Activated CD8-positive, alpha-beta T cell treated with anti-CD3 and anti-CD28 coated beads, Interleukin-2, amount 10 ng/mL, durations not matched to agents 7 days and 5 days (primary cell): ENCODE results near the gene GID8. TPM values are rescaled to one million over a fixed set of nuclear protein-coding genes. Genes with fewer than 3 reads are reported as not detected.

Experiments
- ATAC-seq: fragments of 150-1000 bp; cut with Tn5 transposase; one replicate; pipeline ENCODE4 v1.10.0; 2021; ENCODE audit warnings: moderate library complexity
- CTCF ChIA-PET: fragments of 350-600 bp; sonication (Branson Sonifier 250); formaldehyde crosslinking; loops from one replicate; lab custom pipeline; 2021; ENCODE audit warnings: antibody characterized with exemption; lab: Charles Lee
- POLR2A ChIA-PET: fragments of 350-600 bp; sonication (Branson Sonifier 250); formaldehyde crosslinking; loops from one replicate; lab custom pipeline; 2021; ENCODE audit warnings: antibody characterized with exemption; lab: Charles Lee
- DNase-seq: peaks from one replicate; pipeline ENCODE4 v3.0.0-alpha.2; 2020
- H3K27ac Mint-ChIP-seq: one replicate; pipeline ENCODE4 v1.8.0; 2021; ENCODE audit warnings: mild to moderate bottlenecking, mixed read lengths
- H3K27me3 Mint-ChIP-seq: one replicate; pipeline ENCODE4 v1.8.0; 2021; ENCODE audit warnings: low read depth, mixed read lengths
- H3K36me3 Mint-ChIP-seq: one replicate; pipeline ENCODE4 v1.8.0; 2021; ENCODE audit warnings: low read depth, mixed read lengths
- H3K4me1 Mint-ChIP-seq: one replicate; pipeline ENCODE4 v1.8.0; 2021; ENCODE audit warnings: low read depth, mixed read lengths
- H3K4me3 Mint-ChIP-seq: one replicate; pipeline ENCODE4 v1.8.0; 2021; ENCODE audit warnings: mild to moderate bottlenecking, mixed read lengths
- H3K9me3 Mint-ChIP-seq: one replicate; pipeline ENCODE4 v1.8.0; 2022; ENCODE audit warnings: mixed read lengths; ENCODE audit not compliant: insufficient read depth
- total RNA-seq, 2 experiments: library from RNA; stranded (reverse); gene quantifications; one replicate each; pipeline ENCODE4 v1.2.3, GENCODE V29; 2021

Gene GID8
- total RNA-seq, 2 experiments from 2014 or later, result 37.3 to 39.7 TPM

DNA sequence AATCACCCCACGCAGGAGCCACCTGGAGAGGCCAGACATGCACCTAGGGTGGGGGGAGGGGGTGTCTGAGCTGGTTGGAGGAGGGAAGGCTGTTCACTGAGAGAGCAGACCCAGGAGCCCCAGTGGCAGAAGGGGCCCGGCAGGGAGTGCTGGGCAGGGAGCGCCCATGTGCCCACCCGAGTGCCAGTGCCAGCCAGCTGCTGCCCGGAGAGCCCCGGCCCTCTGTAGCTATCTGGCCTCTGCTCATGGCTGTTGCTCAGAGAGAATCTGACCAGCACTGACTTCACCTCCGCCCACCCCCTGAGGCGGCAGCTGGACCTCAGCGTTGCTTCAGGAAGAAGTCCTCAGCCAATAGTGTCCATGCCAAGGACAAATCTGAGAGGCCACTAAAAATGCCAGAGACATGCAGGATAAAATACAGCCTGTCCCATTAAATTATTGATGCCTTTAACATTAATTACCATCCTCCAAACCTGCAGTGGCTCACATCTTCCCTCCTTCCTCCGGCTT, 37.4 kb downstream of the GID8 start:
- ChIA-PET CTCF (interaction anchor here (1.1 to 2.1 kb wide), 3 partner anchors 16 to 26 kb away, joined by 3 to 6 read pairs (median 3); no protein-coding TSS in a partner anchor), POLR2A (interaction anchor here (1.0 kb wide), 1 partner anchor 33 kb away, joined by 5 read pairs; no protein-coding TSS in a partner anchor)

DNA sequence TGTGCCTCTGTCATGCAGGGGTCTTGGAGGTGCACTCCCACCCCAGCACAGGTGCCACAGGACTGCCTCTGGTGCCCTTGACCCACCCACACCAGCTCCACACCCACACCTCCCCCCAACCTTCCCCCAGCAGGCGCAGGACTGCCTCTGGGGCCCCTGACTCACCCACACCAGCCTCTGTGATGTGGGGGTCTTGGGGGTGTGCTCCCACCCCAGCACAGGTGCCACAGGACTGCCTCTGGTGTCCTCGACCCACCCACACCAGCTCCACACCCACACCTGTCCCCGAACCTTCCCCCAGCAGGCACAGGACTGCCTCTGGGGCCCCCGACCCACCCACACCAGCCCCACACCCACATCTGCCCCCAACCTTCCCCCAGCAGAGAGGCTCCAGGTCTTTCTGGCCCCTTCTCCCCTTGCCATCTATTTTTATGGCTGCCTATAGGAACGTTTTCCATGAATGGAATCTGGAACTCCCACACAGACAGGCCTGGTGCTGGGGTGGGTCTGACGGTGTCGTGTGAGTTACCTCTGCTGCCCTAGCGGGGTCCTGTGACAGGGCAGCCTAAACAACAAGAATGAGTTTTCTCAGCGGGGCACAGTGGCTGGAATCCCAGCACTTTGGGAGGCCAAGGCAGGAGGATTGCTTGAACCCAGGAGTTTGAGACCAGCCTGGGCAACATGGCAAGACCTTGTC, 38.0 kb downstream of the GID8 start:
- Mint-ChIP-seq H3K9me3 (no peaks in the 10 kb centered on the region), H3K4me1 (peaks cover 39% of the 10 kb centered on the region), H3K4me3 (no peak overlapping the region), H3K36me3 (no peaks in the 10 kb centered on the region), H3K27me3 (peaks cover 65% of the 10 kb centered on the region), H3K27ac (no peak overlapping the region)
- ChIA-PET CTCF (interaction anchor here (0.6 to 2.1 kb wide), 3 partner anchors 26 to 164 kb away, joined by 3 to 13 read pairs (median 6); no protein-coding TSS in a partner anchor), POLR2A (interaction anchor here (0.7 to 1.0 kb wide), 2 partner anchors 33 to 168 kb away, joined by 3 to 5 read pairs; no protein-coding TSS in a partner anchor)
- DNase-seq (no peak), ATAC-seq (no peak)

More for the DNA sequence above, 37.4 kb downstream of the GID8 start:
- Mint-ChIP-seq H3K9me3 (no peaks in the 10 kb centered on the region), H3K27me3 (peaks cover 60% of the 10 kb centered on the region), H3K36me3 (no peaks in the 10 kb centered on the region), H3K27ac (no peak overlapping the region), H3K4me3 (no peak overlapping the region), H3K4me1 (peaks cover 35% of the 10 kb centered on the region)
- DNase-seq (no peak), ATAC-seq (no peak)

DNA sequence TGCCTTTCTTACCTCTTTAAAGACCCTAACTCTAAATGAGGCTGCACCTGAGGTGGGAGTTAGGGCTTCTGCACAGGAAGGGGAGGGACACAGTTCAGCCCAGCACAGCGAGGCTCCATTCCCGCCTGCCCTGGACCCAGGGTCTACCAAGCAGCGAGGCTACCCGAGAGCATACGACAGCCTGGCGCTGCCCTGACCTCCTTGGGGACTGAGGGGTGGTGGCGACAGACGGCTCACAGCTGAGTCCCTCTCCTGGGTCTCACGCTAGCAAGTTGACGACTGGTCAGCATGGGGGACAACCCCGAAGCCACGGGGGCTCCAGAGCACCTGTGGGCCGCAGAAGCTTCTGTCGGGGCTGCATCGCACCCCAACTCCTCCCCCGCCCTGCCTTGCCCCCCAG, 38.9 kb downstream of the GID8 start:
- Mint-ChIP-seq H3K4me1 (peaks cover 45% of the 10 kb centered on the region), H3K27me3 (peaks cover 64% of the 10 kb centered on the region), H3K27ac (no peak overlapping the region), H3K4me3 (no peak overlapping the region), H3K36me3 (no peaks in the 10 kb centered on the region), H3K9me3 (no peaks in the 10 kb centered on the region)
- ChIA-PET POLR2A (interaction anchor here (0.7 kb wide), 1 partner anchor 169 kb away, joined by 3 read pairs; no protein-coding TSS in a partner anchor), CTCF (interaction anchor here (1.7 to 2.1 kb wide), 2 partner anchors 32 to 58 kb away, joined by 6 to 13 read pairs; no protein-coding TSS in a partner anchor)
- DNase-seq, result no peak
- no peak for ATAC-seq

DNA sequence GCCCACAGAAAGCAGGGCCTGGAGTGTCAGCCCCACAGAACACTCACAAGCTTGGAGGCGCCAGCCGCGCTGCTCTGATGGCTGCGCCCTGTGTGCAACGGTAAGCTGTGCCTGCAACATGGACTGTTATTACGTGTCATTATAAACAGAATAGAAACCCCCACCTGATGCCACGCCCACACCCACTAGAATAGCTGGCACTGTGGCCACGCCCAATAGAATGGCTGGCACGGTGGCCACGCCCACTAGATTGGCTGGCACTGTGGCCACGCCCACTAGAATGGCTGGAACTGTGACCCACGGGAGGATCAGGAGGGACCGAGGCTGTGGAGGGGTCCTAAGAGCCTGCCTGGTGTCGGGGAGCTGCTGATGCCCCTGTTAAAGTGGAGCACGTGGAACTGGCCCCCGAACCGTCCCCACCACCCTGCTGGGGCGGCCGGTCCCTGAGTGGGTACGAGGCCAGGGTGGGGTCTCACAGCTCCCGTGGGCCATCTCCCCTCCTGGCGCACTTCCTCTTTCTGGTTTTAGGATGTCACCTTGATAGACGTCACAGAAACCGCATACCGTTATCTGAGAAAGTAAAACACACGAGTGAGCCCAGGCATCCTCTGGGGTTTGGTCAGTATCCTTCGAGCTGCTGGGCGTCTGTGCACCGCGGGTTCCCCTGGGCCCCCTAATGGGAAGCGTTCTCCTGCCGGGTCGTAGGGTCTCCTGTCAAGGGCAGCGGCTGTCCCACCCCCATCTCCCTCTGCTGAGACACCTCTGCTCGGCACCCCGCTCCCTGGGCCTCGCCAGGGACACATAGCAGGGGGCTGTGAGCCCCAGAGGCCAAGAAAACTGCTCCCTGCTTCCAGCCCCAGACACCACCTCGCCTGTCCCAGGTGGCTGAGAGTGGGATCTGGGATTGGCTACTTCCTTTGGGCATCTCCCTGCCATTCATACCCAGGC, 39.9 kb downstream of the GID8 start:
- CTCF ChIA-PET, result interaction anchor here (1.0 to 2.1 kb wide), 4 partner anchors 25 to 59 kb away, joined by 3 to 13 read pairs (median 5); partner anchors contain the start of gene BHLHE23
- DNase-seq, result peak; percentile 71
- peaks cover 47% of the 10 kb centered on the region for H3K4me1 Mint-ChIP-seq
- POLR2A ChIA-PET, result interaction anchor here (0.6 to 1.2 kb wide), 4 partner anchors 22 to 40 kb away, joined by 3 to 5 read pairs (median 3); partner anchors contain the start of gene GID8
- peaks cover 56% of the 10 kb centered on the region for H3K27me3 Mint-ChIP-seq
- H3K4me3 Mint-ChIP-seq, result peak overlapping the region; percentile 12
- peak overlapping the region; percentile 46 for H3K27ac Mint-ChIP-seq
- peak; percentile 57 for ATAC-seq
- H3K36me3 Mint-ChIP-seq, result no peaks in the 10 kb centered on the region
- H3K9me3 Mint-ChIP-seq, result no peaks in the 10 kb centered on the region

DNA sequence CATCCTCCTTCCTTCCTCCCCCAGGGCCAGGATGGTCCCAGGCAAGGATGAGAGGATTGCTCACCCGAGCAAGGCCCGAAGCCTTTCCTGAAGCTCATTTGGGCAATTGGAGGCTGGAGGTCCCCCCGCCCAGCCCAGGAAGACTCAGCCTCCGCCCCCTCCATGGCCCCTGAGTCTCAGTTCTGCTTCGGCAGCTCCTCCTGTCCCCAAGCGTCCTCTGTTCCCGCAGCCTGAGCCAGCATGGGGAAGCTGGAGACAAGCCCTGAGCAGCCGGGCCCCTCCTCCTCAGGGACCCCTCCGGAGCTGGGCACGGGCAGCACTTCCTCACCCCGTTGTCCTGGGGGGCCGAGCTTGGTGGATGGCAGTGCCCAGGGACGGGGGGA, 40.6 kb downstream of the GID8 start:
- ChIA-PET CTCF (interaction anchor here (1.0 to 2.5 kb wide), 4 partner anchors 24 to 30 kb away, joined by 3 to 11 read pairs (median 4); partner anchors contain the start of gene BHLHE23), POLR2A (interaction anchor here (0.6 to 1.2 kb wide), 4 partner anchors 21 to 40 kb away, joined by 3 to 5 read pairs (median 3); partner anchors contain the start of gene GID8)
- no peaks in the 10 kb centered on the region for H3K36me3 Mint-ChIP-seq
- H3K9me3 Mint-ChIP-seq, result no peaks in the 10 kb centered on the region
- peak overlapping the region; percentile 12 for H3K4me3 Mint-ChIP-seq
- peaks cover 52% of the 10 kb centered on the region for H3K27me3 Mint-ChIP-seq
- DNase-seq (no peak), ATAC-seq (no peak)
- peaks cover 48% of the 10 kb centered on the region for H3K4me1 Mint-ChIP-seq
- no peak overlapping the region for H3K27ac Mint-ChIP-seq

DNA sequence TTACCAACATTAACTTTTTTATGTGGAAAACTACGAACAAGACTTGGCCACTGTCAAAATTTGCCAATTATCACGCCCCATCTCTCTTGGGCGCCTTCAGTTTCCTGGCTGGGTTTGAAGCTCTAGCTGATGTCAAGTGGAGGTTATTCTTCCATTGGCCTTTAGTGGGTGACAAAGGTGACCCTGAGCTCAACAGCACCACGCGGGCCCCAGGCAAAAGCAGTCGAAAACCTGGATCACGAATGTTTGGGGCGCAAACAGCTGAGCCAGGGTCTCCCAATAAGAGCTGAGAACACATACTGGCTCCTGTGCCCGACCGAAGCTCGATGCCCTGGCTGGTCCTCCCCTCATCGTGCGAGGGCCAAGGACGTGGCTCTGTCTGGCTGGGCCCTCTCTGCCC, 41.4 kb downstream of the GID8 start:
- ChIA-PET POLR2A (interaction anchor here (1.0 kb wide), 1 partner anchor 15 kb away, joined by 3 read pairs; no protein-coding TSS in a partner anchor), CTCF (interaction anchor here (0.9 to 2.5 kb wide), 4 partner anchors 24 to 89 kb away, joined by 3 to 11 read pairs (median 4); no protein-coding TSS in a partner anchor)
- no peaks in the 10 kb centered on the region for H3K36me3 Mint-ChIP-seq
- H3K9me3 Mint-ChIP-seq, result no peaks in the 10 kb centered on the region
- no peak for DNase-seq
- H3K27ac Mint-ChIP-seq, result no peak overlapping the region
- peaks cover 48% of the 10 kb centered on the region for H3K4me1 Mint-ChIP-seq
- no peak overlapping the region for H3K4me3 Mint-ChIP-seq
- ATAC-seq, result no peak
- peaks cover 49% of the 10 kb centered on the region for H3K27me3 Mint-ChIP-seq

DNA sequence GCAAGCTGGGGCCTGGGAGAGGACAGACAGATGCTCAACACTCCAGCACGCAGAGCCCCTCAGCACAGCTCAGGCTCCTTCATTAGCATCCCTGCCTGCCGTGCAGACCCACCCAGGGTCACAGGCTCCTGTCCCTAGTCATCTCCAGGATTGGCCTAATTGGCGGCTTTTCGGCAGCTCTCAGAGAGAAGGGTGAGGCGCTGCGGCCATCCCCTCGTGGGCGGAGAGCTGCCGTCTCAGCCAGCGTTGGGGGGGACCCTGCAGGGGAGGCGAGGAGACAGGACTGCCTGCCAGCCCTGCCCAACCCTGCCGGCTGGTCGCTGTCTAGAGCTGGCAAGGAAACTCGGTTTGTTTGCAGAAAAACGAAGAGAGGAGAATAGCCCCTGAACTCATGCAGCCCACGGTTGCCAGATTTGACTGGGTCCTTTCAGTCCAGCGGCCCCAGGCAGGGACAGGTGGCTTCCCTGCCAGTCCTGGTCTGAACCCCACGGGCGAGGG, 42.0 kb downstream of the GID8 start:
- POLR2A ChIA-PET, result interaction anchor here (1.0 kb wide), 1 partner anchor 15 kb away, joined by 3 read pairs; no protein-coding TSS in a partner anchor
- no peaks in the 10 kb centered on the region for H3K36me3 Mint-ChIP-seq
- DNase-seq (no peak), ATAC-seq (no peak)
- CTCF ChIA-PET, result interaction anchor here (0.9 to 2.5 kb wide), 4 partner anchors 25 to 89 kb away, joined by 3 to 11 read pairs (median 4); no protein-coding TSS in a partner anchor
- H3K4me1 Mint-ChIP-seq, result peaks cover 48% of the 10 kb centered on the region
- H3K9me3 Mint-ChIP-seq, result no peaks in the 10 kb centered on the region
- H3K4me3 Mint-ChIP-seq, result no peak overlapping the region
- H3K27me3 Mint-ChIP-seq, result peaks cover 48% of the 10 kb centered on the region
- no peak overlapping the region for H3K27ac Mint-ChIP-seq

DNA sequence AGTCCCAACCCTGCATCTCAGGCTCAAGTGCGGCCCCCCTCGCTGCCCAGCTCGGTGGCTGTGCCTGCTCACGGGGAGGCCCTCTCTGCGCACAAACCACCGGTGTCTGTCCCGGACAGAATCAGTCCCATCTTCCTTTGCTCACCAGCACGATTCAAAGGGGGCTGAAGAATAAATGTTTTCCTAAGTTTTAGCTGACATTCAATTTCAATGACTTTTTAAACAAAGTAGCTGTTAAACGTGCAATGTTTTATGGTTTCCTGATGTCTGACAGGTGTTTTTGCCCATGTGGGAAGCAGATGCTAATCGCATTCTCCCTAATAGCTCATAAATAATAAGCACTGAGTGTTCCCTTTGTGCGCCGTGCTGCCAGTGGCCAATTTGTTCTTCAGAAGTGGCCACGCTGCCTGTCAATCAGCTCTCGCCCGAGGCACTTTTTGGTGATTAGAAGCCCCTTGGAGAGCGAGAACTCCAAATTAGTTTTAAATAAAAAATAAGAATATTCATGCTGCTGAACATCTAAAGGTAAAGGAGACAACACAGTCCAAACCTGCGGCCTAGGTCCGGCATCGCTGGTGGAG, 42.5 kb downstream of the GID8 start:
- no peaks in the 10 kb centered on the region for H3K36me3 Mint-ChIP-seq
- DNase-seq, result no peak
- H3K9me3 Mint-ChIP-seq, result no peaks in the 10 kb centered on the region
- ChIA-PET POLR2A (interaction anchor here (1.0 kb wide), 1 partner anchor 16 kb away, joined by 3 read pairs; no protein-coding TSS in a partner anchor), CTCF (interaction anchor here (2.5 to 2.8 kb wide), 2 partner anchors 8 to 28 kb away, joined by 11 to 13 read pairs; no protein-coding TSS in a partner anchor)
- peaks cover 48% of the 10 kb centered on the region for H3K4me1 Mint-ChIP-seq
- ATAC-seq, result no peak
- H3K27me3 Mint-ChIP-seq, result peaks cover 47% of the 10 kb centered on the region
- H3K4me3 Mint-ChIP-seq, result no peak overlapping the region
- no peak overlapping the region for H3K27ac Mint-ChIP-seq

DNA sequence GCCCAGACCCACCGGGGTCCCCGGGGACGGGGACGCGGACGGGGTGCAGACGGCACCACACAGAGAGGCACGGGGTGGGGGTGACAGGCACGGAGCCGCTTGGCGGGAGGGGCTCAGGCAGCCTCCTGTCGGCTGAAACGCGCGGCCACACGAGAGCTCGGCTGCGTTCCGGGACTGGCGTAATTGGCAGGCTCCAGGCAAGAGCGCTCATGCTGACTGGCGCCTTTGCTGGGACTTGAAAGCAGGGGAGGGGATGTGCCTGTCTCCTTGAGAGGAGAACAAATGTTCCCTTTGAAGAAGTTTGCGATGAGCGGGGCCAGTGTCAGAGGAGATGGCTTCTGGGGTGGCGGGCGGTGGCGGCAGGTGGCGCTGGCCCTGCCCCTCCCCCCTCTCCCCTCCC, 43.0 kb downstream of the GID8 start:
- ATAC-seq (peak; percentile 48), DNase-seq (peak; percentile 68)
- Mint-ChIP-seq H3K27me3 (peaks cover 47% of the 10 kb centered on the region), H3K36me3 (no peaks in the 10 kb centered on the region), H3K9me3 (no peaks in the 10 kb centered on the region), H3K4me3 (peak overlapping the region; percentile 19), H3K4me1 (peaks cover 48% of the 10 kb centered on the region), H3K27ac (no peak overlapping the region)
- POLR2A ChIA-PET, result no interaction called here
- CTCF ChIA-PET, result interaction anchor here (1.1 to 2.8 kb wide), 3 partner anchors 9 to 28 kb away, joined by 3 to 13 read pairs (median 11); no protein-coding TSS in a partner anchor
